Superior temporal gyrus (tissue), 1 donor: ENCODE measurements around the gene DNAH1.

Experiments used
- DNase-seq: peaks from one replicate; pipeline ENCODE4 v3.0.0-alpha.2; 2016; ENCODE audit errors: extremely low spot score

Gene DNAH1

DNA sequence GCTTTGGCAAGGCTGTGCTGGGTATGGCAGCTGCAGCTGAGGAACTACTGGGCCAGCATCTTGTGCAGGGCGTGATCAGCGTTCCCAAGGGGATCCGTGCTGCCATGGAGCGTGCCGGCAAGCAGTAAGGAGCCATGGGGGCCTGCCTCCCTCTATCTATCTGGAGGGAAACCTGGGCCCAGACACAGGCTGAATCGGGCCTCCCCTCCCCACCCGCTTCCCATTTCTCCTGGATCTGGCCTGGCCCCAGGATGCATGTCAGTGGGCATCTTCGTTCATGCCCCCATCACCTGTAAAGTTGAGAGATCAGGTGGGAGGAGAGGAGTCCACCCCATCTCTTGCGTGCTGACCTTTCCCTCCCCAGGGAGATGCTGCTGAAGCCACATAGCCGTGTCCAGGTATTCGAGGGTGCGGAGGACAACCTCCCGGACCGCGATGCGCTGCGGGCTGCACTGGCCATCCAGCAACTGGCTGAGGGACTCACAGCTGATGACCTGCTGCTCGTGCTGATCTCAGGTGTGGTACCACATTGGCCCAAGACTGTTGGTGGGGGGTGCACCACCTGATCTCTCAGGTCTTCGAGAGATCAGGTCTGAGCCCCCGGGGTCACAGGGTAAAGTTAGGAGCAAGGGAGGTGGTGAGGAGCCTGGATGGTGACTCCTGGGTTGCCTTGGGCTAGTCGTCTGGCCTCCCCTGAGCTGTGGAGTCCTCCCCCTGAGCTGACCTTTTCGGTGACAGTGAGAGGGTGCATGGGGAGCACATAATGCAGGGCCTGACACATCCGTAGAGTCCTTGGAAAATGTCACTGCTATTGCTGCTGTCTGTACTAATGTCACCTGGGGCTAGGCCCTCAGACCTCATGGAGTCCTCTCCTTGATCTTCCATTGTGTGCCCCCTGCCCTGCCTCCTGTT is 25.3 kb upstream of the DNAH1 start:
- no peak for DNase-seq

DNA sequence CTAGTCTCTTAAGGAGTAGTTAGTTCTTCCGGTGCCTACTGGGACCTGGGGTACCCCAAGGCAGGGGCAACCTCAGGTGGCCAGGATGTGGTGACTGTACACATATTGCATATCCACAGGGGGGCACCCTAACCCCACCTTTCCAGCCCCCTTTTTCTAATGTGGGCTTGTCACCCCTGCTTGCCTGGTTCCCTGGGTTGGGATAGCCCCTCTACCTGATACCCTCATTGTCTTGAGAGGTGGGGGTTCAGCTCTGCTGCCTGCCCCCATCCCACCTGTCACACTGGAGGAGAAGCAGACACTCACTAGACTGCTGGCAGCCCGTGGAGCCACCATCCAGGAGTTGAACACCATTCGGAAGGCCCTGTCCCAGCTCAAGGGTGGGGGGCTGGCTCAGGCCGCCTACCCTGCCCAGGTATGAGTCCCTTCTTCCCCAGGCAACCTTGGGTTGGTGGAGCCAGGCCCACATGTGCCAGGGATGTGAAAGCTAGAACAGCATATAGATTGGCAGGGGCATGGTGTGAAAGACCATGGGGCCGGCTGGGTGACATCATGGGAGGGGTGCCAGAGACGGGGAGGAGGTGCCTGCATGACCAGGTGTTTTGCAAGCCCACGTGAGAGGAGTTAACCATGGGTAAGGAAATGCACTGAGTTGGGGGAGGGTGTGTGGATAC is 24.5 kb upstream of the DNAH1 start:
- DNase-seq, result no peak

DNA sequence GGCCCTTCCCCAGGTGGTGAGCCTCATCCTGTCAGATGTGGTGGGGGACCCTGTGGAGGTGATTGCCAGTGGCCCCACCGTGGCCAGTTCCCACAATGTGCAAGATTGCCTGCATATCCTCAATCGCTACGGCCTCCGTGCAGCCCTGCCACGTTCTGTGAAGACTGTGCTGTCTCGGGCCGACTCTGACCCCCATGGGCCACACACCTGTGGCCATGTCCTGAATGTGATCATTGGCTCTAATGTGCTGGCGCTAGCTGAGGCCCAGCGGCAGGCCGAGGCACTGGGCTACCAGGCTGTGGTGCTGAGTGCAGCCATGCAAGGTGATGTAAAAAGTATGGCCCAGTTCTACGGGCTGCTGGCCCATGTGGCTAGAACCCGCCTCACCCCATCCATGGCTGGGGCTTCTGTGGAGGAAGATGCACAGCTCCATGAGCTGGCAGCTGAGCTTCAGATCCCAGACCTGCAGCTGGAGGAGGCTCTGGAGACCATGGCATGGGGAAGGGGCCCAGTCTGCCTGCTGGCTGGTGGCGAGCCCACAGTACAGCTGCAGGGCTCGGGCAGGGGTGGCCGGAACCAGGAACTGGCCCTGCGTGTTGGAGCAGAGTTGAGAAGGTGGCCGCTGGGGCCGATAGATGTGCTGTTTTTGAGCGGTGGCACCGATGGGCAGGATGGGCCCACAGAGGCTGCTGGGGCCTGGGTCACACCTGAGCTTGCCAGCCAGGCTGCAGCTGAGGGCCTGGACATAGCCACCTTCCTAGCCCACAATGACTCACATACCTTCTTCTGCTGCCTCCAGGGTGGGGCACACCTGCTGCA is 23.7 kb upstream of the DNAH1 start:
- no peak for DNase-seq

DNA sequence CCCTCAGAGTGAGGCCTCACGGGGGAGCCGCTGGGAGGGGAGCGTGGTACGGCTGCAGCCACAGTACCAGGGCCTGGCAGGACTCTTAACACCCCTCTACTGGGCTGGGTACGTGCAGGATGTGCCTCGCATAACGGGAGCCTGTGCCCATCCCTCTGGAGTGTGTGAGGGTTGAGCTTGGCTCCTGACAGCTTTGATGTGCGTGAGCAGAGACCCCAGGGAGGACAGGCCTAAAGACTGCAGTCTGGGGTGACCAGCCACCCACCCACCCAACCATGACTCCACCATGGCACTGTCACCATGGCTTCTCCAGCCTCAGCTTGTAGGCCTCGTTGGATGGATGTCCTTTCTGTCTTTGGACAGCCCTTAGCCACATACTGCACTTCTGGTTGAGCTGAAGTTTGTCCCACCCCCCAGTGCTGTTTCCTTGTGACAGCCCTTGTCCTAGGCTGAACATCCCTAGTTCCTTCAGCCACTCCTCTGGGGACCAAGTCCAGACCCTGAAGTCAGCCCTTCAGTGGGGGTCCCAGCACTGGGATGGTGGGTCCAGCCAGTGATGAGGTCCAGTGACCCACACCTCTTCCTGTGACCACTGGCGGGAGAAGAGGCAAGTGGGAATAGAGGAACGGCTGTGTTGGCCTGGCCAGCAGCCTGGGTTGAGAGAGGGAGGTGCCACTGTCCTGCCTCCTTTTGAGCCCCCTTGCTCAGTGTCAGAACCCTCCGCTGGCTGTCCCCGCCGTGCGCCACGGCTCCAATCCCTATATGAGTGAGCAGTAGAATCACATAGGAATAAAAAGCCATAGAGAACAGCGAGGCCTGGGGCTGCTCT is 22.4 kb upstream of the DNAH1 start:
- DNase-seq, result no peak

DNA sequence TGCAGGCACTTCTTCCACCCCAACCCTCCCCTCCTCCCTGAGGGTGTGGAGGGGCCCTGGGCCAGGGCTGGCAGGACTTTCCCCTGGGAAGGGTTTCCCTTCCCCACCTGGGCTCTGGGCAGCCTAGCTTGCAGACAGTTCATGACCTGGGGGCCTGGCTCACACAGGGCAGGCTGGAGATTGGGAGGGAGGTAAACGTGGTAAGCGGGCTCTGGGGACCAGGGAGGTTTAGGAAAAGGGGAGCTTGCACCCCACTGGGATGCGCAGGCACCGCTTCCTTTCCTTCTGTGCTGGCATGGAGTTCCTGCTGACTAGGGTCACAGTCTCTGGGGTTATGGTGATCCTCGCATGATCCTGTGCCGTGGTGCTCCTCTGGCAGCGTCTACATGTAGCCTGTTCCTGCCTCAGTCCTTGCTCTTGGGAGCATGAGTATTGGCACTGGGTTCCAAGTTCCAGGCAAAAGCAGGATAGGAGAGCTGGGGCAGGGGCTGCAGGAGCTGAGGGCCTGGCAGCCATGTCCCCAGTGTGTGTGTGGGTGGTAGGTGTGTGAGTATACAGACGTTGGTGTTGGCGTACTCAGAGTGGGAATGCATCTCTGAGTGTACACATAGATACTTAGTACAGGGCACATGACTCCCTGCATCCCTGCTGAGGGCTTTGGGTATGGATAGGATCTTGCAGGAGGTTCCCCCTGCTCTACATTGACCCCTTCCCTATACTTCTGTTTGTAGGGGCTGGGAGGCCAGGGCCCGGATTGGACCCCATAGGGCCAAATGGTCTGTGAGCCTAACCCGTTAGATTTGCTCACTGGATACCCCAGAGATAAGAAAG is 21.6 kb upstream of the DNAH1 start:
- DNase-seq, result no peak

DNA sequence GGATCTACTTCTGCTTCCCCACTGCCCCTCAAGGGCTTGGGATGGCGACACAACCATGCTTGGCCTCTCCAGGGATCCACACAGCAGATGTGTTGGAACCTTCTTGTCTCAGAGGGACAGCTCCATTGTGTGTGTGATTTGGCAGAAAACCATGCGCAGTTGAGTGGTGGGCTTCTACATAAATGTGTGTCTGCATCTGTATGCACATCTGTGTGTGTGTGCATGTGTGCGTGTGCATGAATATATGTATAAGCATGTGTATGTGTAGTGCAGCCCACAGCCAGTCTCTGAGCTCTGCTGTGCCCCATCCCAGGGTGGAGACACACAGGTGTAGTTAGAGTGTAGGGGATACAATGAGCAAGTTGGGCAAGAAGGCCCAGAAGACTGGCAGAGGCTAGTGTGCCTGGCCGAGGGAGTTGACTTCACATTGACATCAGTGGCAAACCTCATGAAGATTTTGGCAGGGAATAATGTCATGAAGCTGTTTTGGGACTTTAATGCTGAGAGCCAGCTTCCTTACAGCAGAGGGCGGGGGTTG is 20.4 kb upstream of the DNAH1 start:
- DNase-seq, result no peak

DNA sequence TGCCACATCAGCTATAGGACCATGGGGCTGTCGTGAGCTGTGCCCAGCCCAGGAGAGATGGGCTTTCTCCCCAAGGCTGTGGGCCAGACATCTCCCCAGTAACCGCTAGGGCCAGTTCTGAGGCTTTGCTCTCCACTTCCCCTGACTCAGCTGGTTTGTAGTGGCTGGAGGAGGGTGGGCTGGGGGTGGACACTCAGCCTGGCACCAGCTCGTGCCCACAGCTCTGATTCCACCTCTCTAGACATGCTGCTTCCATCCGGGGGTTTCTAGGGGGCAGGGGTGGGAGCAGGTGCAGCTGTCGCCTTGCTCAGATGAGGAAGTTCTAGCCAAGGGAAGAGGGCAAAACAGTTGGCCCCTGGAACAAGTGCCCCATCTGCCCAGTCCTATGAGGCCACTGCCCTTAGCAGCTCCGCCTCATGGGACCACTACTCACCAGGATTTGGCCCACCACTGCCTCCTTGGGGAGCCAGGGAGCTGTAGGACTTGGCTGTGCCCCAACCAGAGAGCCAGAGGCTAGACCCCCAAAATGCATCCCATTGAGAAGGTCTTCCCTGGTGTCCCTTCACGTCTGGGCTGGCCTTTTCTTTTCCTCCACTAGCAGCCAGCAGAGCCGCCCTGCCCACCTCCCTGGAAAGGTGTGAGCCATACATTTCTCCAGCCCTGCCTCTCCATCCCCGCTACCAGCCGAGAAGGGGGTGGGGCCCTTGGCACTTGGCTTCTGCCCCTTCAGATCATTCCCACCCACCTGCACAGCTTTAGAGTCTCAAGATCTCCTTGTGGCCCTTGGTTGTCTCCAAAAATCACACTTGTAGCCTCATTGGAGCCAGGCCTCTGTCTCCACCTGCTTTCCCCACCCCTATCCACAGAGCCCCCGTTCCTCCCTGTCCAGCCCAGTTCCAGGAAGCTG is 18.6 kb upstream of the DNAH1 start:
- no peak for DNase-seq

DNA sequence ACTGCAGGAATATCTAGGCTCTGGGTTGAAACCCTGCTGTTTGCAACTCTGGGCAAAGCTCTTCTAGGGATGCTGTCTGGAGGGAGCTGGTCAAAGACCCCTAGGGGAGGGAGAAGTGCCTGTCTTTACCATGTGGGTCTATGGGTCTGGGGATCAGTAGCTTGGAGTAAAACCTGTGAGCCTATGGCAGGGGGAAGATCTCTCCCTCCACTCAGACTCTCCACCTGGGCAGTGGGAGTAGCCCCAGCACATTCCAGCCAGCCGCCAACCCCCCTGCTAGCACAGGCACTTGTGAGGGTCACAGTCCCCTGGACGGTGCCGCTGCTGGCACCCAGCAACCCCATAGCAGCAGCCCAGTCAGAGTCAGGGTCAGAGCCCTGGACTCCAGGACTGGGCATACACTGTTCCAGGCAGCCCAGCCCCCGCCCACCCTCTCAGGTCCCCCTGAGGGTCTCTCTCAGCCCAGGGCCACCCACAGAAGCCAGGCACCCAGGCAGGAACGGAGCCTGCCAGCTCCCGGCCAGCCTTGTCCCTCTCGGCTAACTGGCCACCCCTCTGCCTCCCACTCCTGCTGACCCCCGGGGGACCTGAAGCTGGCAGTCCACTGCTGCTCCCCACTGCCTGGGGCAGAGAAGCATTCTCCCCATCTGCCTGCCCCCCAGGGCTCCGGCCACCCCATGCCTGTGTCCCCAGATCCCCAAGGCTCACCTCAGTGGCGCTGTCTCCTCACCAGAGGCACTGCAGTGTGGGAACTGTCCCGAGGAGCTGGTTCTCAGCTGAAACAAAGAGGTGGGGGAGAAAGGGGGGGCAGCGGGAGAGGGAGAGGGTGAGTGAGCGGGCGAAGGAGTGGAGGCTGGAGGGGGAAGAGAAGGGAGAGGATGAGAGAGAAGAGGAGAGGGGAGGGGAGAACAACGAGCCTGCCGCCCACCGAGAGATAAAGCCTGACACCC is 17.7 kb upstream of the DNAH1 start:
- DNase-seq, result no peak

DNA sequence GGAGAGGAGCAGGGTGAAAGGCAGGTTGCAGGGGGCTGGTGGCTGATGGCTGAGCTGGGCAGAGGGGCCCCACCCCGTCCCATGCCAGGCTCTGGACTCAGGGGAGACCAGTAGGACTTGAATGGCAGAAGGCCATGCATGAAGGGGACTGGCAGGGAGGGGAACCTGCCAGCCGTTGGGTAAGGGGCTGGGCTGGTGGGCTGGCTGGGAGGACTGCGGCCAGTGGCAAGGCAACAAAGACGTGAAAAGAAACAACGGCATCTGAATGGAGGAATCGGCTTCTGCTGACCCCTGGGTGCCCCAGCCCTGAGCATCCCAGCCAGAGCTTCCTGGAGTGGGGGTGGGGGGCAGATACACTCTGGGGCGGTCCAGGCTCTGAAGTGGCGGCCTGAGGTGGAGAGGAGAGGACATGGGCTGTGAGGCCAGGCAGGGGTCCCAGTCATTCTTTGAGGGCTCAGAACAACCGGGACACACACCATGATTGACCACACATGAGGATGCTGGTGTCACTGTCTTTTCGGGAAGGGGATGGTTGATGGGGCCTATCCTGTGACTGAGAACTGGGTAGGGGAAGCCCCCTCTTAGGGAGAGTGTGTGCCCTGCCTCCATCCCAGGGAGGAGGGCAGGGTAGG is 16.8 kb upstream of the DNAH1 start:
- DNase-seq, result no peak

DNA sequence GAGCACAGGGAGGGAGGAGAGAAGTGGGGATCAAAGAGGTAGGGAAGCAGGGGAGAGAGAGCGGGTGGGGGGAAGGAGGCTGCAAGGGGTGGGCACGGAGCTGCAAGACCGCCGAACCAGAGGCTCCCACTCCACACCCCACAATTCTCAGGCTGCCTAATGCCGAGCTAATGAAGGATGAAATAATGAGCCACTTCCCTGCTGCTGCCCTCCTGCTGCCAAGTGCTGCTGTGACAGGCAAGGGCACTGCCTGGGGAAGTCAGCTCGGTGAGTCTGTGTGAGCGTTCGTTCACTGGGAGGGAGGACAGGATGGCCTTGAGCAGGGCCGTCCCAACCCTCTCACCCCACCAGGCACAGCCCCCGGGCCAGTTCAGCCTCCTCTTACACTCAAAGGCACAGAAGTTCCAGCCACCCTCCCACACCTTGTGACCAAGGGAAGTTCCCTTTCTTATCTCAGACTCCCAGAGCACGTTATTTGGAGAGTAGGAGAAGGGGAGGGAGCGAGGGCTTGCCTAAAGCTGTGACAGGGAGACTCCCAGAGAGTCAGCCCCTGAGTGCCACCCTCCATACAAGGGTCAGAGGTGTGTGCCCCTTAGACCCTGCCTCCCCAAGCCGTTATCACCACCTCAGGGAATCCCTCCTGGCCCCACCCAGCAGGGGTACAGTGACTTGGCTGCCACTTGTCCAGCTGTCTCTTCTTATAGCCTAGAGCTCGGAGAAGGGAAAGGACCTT is 16.1 kb upstream of the DNAH1 start:
- no peak for DNase-seq

DNA sequence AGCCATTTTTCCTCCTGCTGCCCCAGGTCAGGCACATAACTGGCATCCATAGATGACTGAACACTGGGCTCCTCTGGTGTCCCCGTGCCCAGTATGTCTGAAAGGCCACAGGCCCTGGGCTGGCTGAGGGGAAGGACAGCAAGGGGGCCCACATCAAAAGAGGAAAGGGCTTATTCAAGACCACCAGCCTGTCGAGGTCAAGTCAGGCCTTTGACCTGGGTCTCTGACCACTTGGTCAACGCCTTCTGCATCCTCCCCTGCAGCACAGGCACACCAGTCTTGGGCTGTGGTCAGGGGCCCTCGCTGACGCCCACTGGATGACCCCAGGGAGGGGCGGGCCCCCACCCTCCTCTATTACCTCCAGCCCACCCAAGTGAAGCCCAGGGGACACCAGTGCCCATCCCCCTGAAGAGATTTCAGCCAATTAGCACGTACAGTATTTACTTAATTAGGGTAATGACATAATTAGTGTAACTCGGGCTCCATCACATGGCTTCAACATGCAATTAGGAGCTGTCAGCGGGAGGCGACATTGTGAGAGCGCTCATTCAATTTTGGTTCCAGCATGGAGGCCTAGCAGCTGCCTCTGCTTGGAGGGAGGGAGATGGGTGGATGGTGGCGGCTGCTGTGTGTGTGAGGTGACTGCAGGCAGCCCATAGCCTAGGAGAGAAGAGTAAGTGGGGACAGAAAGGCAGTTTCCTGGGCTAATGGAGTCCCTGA is 13.5 kb upstream of the DNAH1 start:
- DNase-seq, result no peak

DNA sequence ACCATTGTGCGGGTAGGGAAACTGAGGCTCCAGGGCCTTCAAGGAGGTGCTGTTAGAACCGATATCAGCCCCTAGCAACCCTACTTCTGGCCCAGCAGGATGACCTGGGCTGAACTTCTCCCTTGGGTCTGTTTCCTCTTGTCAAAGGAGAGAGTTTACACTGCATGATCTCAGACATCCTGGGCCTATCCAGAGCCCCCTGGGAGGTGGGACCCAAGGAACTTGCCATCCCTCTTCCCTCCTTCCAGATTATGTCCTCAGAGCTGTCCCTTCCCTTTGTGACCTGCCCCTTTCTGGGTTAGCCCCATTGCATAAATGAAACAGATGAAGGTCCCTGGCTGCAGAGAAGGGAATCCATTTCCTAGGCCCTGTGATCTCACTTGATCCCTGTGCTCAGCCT is 12.3 kb upstream of the DNAH1 start:
- DNase-seq, result no peak

DNA sequence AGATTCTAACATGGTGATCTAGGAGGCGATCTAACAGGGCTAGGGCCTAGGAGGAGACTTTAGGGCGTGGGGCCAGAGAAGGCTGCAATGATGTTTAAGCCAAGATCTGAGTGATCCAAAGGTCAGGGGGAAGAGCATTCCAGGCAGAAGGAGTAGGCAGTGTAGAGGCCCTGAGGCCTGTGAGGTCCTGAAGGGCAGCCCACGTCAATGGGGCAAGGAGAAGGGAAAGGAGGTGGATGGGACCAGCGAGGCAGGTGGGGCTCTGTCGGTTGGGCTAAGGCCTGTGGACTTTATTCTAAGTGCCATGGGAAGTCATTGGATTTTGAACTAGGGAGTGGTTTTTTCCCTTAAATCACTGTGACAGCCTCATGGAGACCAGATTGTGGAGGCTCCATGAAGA is 10.2 kb upstream of the DNAH1 start:
- DNase-seq, result no peak

DNA sequence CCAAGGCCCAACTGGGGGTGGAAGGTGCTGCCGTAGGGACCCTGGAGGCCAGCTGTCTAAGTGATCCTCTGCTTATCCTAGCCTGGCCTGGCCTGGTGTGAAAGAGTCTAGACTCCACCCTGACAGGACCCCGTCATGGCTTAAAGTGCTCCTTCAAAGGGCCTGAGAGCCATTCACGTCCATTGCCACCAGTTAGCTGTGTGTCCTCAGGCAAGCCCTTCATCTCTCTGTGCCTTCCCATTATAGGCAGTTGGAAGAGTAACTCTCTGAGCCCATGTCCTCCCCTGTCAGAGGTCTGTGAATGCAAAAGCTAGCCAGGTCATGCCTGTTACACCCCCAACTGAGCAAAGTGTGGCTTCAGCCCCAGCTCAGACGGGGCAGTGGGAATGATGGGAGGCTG is 9.1 kb upstream of the DNAH1 start:
- DNase-seq, result no peak

DNA sequence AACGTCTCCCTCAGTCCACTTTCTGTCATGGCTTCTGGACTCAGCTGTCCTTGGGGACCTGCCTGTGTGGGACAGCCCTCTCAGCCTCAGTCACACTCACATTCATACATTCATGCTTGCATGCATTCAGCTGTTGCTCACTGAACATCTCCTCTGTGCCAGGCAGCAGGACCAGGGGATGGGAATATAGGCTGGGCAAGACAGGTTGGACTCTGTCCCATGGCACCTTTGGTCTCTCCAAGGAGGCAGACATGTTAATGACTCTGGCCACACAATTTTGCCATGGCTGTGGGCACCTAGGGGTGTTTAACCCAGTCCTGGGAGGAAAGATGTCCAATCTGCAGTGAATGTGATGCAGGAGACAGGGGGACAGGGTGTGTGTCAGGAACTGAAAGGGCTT is 7.8 kb upstream of the DNAH1 start:
- DNase-seq, result no peak

DNA sequence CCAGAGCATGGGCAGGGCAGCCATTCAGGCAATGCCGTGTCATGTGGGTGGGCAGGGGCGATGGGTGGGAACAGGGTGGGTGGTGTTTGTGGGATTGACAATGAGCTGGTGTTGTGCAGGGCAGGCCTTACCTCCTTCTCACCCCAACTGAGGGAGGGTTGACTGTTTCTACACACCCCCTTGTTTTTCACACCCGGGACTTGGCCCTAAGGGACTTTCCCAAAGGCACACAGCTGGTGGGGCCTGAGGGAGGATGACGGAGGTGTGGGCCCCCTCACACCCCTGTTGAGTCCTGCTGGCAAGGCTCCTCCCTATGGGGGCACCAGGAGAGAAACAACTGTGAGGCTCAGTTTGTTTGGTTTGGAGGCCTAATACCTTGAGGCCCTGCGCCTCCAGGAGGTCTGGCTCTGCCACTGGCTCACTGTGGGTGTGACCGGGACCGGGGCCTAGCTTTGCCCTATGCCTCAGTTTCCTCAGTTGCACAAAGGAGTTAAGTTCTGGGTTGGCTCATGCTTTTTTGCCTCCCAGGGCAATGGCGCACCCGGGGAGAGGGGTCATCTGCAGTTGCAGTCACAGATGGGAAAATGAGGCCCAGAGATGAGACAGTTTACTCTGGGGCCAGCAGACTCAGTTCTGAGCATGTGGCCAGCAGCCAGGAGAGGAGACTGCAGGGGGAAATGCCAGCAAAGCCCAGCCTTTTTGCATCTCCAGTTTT is 5.1 kb upstream of the DNAH1 start:
- no peak for DNase-seq
